SU-DHL-6 (cell line): ENCODE results near the gene PRDM5.

Experiments
- EZH2phosphoT487 ChIP-seq: fragments of 200-600 bp; sonication (generic), shearing (Covaris generic); conservative IDR thresholded peaks from 2 replicates; pipeline ENCODE4 v1.6.1; 2018; ENCODE audit warnings: mild to moderate bottlenecking, antibody characterized with exemption, low read length, moderate library complexity, mixed read lengths
- TF ChIP-seq, protein P1 (sequence below): fragments of 200-600 bp; sonication (generic); IDR thresholded peaks from one replicate; pipeline ENCODE4 v1.5.1; 2017; ENCODE audit warnings: antibody characterized with exemption, mild to moderate bottlenecking, low read length, moderate library complexity; ENCODE audit not compliant: insufficient read depth, poor library complexity, severe bottlenecking

DNA sequence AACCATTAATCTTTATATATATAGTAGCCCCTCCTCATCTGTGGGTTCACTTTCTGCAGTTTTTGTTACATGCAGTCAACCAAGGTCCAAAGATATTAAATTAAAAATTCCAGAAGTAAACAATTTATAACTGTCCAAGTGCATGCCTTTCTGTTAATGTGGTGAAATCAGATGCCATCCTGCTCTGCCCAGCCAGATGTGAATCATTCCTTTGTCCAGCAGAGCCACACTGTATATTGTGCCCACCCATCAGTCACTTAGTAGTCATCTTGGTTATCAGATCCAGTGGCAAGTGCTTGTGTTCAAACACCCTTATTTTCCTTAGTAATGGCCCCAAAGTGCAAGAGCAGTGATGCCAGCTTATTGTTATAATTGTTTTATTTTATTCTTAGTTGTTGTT, 17.2 kb upstream of the PRDM5 start:
- TF ChIP-seq, protein P1, sequence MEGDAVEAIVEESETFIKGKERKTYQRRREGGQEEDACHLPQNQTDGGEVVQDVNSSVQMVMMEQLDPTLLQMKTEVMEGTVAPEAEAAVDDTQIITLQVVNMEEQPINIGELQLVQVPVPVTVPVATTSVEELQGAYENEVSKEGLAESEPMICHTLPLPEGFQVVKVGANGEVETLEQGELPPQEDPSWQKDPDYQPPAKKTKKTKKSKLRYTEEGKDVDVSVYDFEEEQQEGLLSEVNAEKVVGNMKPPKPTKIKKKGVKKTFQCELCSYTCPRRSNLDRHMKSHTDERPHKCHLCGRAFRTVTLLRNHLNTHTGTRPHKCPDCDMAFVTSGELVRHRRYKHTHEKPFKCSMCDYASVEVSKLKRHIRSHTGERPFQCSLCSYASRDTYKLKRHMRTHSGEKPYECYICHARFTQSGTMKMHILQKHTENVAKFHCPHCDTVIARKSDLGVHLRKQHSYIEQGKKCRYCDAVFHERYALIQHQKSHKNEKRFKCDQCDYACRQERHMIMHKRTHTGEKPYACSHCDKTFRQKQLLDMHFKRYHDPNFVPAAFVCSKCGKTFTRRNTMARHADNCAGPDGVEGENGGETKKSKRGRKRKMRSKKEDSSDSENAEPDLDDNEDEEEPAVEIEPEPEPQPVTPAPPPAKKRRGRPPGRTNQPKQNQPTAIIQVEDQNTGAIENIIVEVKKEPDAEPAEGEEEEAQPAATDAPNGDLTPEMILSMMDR = no peak
- no peak for TF ChIP-seq EZH2phosphoT487
